Stimulated activated CD4-positive, alpha-beta T cell treated with anti-CD3 and anti-CD28 coated beads, Interleukin-12 subunit alpha, Interleukin-12 subunit beta, amount 100 ng/mL, for 48 hours (primary cell): ENCODE measurements around the gene ZNF600.
"Not testable (repeated sequence)": the region's sequence is repeated elsewhere in the genome, so short reads cannot be mapped to it uniquely, and the experiment has no call there.

Experiments used
- DNase-seq, 3 donors: peaks; one replicate each; pipeline ENCODE4 v3.0.0-alpha.2; 2020; ENCODE audit warnings: low read depth in 2 of 3, low spot score in 1 of 3

ZNF600 gene

GRCh38 chr19:52742516-52742915 lies 44.1 kb downstream of the ZNF600 start:
- no peak for DNase-seq

- DNase-seq = no peak
Measured at GRCh38 chr19:52741951-52742485, 44.6 kb downstream of the ZNF600 start.

GRCh38 chr19:52741371-52741770 lies 45.2 kb downstream of the ZNF600 start:
- DNase-seq = not testable (repeated sequence)

DNA sequence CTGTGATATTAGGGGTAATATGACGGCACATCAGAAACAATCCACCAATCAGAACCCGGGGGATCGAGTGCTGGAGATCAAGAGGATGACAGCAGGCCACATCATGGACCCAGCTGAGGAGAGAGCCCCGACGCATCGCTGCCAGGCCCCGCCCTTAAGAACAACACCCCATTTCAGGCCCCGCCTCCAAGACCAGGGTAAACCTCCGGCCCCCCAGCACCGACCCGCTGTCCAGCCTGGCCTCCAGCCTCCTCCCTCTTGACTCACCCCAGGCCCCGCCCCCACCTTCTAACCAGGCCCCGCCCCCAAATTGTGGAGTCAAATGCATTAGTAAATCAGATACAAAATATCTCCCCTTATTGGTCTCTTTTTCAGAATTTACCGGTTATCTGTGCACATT lies 47.0 kb downstream of the ZNF600 start:
- DNase-seq = no peak

GRCh38 chr19:52735734-52736133 lies 50.9 kb downstream of the ZNF600 start:
- no peak for DNase-seq

DNA sequence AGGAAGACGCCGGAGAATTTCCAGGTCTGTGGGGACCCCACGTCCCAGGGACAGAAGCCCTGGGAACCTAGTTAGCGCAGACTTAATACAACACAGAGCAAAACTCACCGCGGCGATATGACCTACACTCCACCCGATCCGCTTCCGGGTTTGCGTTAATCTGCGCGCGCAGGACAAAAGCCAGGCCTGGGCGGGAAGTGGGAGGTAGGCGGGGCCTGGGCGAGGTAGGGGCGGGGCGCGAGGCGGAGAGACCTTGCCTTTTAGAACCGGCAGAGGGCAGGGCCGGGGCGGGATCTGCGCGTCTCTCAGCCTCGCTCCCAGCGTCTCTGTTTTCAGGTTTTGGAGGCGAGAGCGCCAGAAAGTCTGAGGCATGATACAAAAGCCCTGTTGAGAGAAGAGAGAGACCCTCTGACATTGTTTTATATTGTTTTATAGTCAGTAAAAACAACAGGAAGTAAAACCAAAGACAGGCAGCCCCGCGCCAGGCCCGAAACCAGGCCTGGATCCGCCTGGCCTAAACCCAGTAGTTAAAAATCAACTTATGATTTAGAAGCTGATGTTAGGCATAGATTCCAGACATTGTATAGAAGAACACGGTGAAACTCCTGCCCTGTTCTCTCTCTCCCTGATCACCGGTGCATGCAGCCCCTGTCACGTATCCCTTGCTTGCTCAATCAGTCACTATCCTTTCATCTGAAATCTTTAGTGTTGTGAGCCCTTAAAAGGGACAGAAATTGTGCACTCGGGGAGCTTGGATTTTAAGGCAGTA lies 51.5 kb downstream of the ZNF600 start, which contains the start of gene ZNF611:
ZNF611 (minus strand) TSS at position 152 of the 769 bp plus-strand sequence. CDS start 19,150 bp downstream, outside the sequence.
- DNase-seq = peak; percentile 96 to 98 (median 98)

GRCh38 chr19:52734331-52734892 lies 52.2 kb downstream of the ZNF600 start:
- peak in 1 of 3 donors; percentile 7 for DNase-seq

DNA sequence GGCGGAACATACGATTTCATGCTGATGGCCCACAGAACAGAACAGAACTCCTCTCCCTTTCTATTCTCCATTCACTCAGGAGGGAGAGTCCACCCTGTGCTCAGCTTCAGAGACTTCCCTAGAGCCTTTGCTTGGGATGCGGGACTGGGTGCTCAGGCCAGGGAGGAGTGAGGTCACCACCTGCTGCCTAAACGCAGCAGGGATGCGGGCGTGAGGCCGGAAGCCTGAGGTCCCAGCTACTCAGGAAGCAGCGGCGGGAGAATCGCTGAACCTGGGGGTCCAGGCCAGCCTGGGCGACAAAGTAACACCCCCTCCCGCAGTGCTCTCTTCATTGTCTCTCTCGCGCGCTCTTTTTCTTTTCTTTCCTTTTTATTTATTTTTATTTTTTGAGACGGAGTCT lies 60.5 kb downstream of the ZNF600 start:
- not testable (repeated sequence) for DNase-seq

DNA sequence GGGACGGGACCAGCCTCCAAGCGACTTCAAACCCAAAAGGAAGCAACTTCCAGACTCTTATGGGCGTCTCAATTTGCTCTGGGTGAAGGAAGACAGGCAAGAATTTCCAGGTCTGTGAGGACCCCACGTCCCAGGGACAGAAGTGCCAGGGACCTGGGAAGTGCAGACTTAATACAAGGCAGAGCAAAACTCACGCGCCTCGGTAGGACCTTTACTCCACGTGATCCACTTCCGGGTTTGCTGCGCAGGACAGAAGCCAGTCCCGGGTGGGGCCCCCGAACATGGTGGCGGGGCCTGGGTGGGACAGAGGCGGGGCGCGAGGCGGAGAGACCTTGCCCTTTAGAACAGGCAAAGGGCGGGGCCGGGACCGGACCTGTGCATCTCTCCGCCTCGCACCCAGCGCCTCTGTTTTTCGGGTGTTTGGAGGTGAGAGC lies 61.0 kb downstream of the ZNF600 start:
- no peak for DNase-seq

DNA sequence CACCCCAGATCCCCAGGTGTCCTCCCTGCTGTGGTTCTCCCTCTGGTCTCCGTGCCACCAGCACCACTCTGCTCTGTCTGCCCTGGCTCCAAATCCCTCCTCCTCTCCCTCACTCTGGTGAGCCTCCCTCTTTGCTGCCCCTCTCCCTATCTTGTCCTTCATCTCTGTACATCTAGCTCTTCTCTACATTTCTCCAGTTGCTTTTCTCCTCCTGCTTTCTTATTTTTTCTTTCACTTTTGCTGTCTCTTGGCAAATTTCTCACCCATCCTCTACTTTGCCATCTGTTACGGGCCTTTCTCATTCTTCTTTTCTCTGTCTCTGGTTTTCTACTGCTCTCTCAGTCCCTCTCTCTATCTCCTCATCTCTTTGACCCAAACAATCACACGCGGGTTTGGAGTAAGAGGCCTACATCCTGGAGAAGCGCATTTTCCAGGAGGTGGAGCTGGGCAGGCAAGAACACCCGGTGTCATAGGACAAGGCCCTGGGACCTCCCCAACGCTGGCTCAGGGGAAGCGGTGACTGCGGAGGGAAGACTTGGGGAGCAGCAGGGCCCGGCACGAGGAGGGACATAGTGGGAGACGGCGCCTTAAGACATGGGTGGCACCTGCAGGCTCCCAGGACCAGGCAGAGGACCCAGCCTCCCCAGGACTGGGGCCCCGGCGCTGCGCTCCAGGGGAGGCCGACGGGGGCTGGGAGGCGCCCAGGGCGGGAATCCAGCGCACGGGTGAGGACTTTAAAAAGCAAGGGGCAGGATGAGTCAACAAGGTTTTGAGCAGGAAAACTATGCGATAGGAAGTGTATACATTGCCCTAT lies 61.7 kb downstream of the ZNF600 start:
- DNase-seq = no peak

- not testable (repeated sequence) for DNase-seq
Measured at GRCh38 chr19:52723907-52724598, 62.5 kb downstream of the ZNF600 start.

GRCh38 chr19:52722062-52723003 lies 64.3 kb downstream of the ZNF600 start:
- no peak for DNase-seq

- not testable (repeated sequence) for DNase-seq
Measured at GRCh38 chr19:52720541-52720940, 66.0 kb downstream of the ZNF600 start.

DNA sequence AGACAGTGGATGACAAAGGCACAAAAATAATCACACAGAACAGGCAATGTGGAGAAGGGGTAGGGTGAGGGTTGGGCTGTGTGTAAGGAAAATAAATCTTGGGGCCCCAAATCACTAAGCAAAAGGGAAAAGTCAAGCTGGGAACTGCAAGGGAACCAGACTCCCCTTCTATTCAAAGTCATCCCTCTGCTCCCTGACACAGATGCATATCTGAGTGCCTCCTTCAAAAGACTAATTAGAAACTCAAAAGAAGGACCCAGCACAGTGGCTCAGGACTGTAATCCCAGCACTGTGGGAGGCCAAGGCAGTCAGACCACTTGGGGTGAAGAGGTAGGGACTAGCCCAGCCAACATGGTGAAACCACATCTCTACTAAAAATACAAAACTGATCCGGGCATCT lies 70.1 kb downstream of the ZNF600 start:
- DNase-seq = no peak

DNA sequence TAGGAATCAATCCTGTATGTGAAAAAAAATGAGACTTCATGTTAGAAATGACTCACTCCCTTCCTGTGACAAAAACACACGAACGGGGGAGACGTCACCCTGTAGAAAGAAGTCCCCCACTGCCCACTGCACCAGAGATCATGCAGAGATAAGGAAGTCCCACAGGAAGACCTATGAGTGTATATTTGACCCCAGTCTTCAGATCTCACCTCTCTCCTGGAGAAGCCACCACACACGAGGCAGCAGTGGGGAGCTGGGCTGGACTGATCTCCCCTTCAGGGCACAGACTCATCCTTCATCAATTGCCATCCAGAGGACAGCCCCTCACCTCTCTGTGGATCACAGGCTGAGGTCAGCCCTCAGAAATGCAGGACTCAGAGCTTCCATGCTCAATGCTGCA lies 70.7 kb downstream of the ZNF600 start:
- DNase-seq = not testable (repeated sequence)

- not testable (repeated sequence) for DNase-seq
Measured at GRCh38 chr19:52715330-52715729, 71.3 kb downstream of the ZNF600 start.
